Liver (tissue), 9 donors: ENCODE results near the gene CHN2. TPM values are rescaled to one million over a fixed set of nuclear protein-coding genes. Genes with fewer than 3 reads are reported as not detected.
A peak's percentile ranks its signal among the peaks of the same experiment; 100 is the strongest.

Source experiments
- DNase-seq: peaks from one replicate; pipeline ENCODE4 v3.0.0-alpha.2; 2017; ENCODE audit warnings: low spot score
- H3K27ac ChIP-seq, 2 donors: one replicate each; pipeline ENCODE4 v1.7.0; 2013; ENCODE audit warnings: inconsistent platforms in 2 of 2, low read length in 2 of 2, control low read depth in 1 of 2, low read depth in 1 of 2, mild to moderate bottlenecking in 1 of 2
- H3K27me3 ChIP-seq, 4 donors: one replicate each; pipeline versions ENCODE4 v1.6.1 to v1.7.0; 2013; ENCODE audit warnings: low read length in 3 of 4, inconsistent platforms in 1 of 4, mild to moderate bottlenecking in 1 of 4, moderate library complexity in 1 of 4; ENCODE audit not compliant: control insufficient read depth in 4 of 4, insufficient read depth in 4 of 4
- H3K36me3 ChIP-seq, 4 donors: one replicate each; pipeline versions ENCODE4 v1.6.1 to v1.7.0; 2013; ENCODE audit warnings: low read length in 3 of 4, mild to moderate bottlenecking in 3 of 4, low read depth in 1 of 4, moderate library complexity in 1 of 4; ENCODE audit not compliant: control insufficient read depth in 4 of 4, insufficient read depth in 3 of 4
- H3K4me1 ChIP-seq, 4 donors: one replicate each; pipeline versions ENCODE4 v1.6.1 to v1.7.0; 2013; ENCODE audit warnings: low read length in 3 of 4, mild to moderate bottlenecking in 3 of 4, moderate library complexity in 1 of 4; ENCODE audit not compliant: control insufficient read depth in 4 of 4, insufficient read depth in 4 of 4
- H3K4me3 ChIP-seq, 3 donors: one replicate each; pipeline versions ENCODE4 v1.6.1 to v1.7.0; 2013; ENCODE audit warnings: low read length in 3 of 3, control low read depth in 1 of 3, low read depth in 1 of 3, mild to moderate bottlenecking in 1 of 3
- H3K9ac ChIP-seq, 2 donors: one replicate each; pipeline ENCODE4 v1.7.0; 2013; ENCODE audit warnings: low read length in 2 of 2, mild to moderate bottlenecking in 2 of 2, moderate library complexity in 2 of 2, control low read depth in 1 of 2, low read depth in 1 of 2
- H3K9me3 ChIP-seq, 4 donors: one replicate each; pipeline versions ENCODE4 v1.6.1 to v1.7.0; 2013; ENCODE audit warnings: low read length in 3 of 4; ENCODE audit not compliant: control insufficient read depth in 4 of 4
- CTCF ChIP-seq: fragments of 150-350 bp; IDR thresholded peaks from 2 replicates; pipeline ENCODE4 v1.5.1; 2017; ENCODE audit warnings: improper control_type of control experiment, low read depth, low read length; ENCODE audit not compliant: missing input control
- EGR1 ChIP-seq, 2 donors: IDR thresholded peaks; 2 replicates each; pipeline ENCODE4 v1.6.1; 2016 to 2018; ENCODE audit warnings: antibody characterized with exemption in 2 of 2, low read depth in 2 of 2
- FOXA1 ChIP-seq: IDR thresholded peaks from 2 replicates; pipeline ENCODE4 v1.6.1; 2016; ENCODE audit warnings: antibody characterized with exemption
- FOXA2 ChIP-seq: IDR thresholded peaks from 2 replicates; pipeline ENCODE4 v1.6.1; 2016; ENCODE audit warnings: antibody characterized with exemption
- GABPA ChIP-seq, 2 donors: IDR thresholded peaks in 1 of 2; conservative IDR thresholded peaks in 1 of 2; 2 replicates each; pipeline ENCODE4 v1.6.1; 2016; ENCODE audit warnings: antibody characterized with exemption in 2 of 2, mild to moderate bottlenecking in 1 of 2, moderate library complexity in 1 of 2
- HNF4A ChIP-seq, 2 donors: conservative IDR thresholded peaks; 2 replicates each; pipeline ENCODE4 v1.6.1; 2016; ENCODE audit warnings: antibody characterized with exemption in 2 of 2, mild to moderate bottlenecking in 2 of 2
- HNF4G ChIP-seq: IDR thresholded peaks from 2 replicates; pipeline ENCODE4 v1.6.1; 2016; ENCODE audit warnings: antibody characterized with exemption
- JUND ChIP-seq, 2 donors: IDR thresholded peaks; 2 replicates each; pipeline ENCODE4 v1.6.1; 2016; ENCODE audit warnings: antibody characterized with exemption in 2 of 2
- NR2F2 ChIP-seq: IDR thresholded peaks from 2 replicates; pipeline ENCODE4 v1.6.1; 2016; ENCODE audit warnings: antibody characterized with exemption
- RAD21 ChIP-seq, 2 donors: IDR thresholded peaks; 2 replicates each; pipeline ENCODE4 v1.6.1; 2016; ENCODE audit warnings: antibody characterized with exemption in 2 of 2, mild to moderate bottlenecking in 2 of 2
- REST ChIP-seq: IDR thresholded peaks from 2 replicates; pipeline ENCODE4 v1.6.1; 2016; ENCODE audit warnings: antibody characterized with exemption, mild to moderate bottlenecking
- RXRA ChIP-seq, 2 donors: IDR thresholded peaks; 2 replicates each; pipeline ENCODE4 v1.6.1; 2017 to 2018; ENCODE audit warnings: antibody characterized with exemption in 2 of 2, mild to moderate bottlenecking in 1 of 2
- SP1 ChIP-seq: IDR thresholded peaks from 2 replicates; pipeline ENCODE4 v1.6.1; 2018; ENCODE audit warnings: antibody characterized with exemption, mild to moderate bottlenecking
- TAF1 ChIP-seq: conservative IDR thresholded peaks from 2 replicates; pipeline ENCODE4 v1.6.1; 2016; ENCODE audit warnings: antibody characterized with exemption, mild to moderate bottlenecking
- YY1 ChIP-seq: IDR thresholded peaks from 2 replicates; pipeline ENCODE4 v1.6.1; 2016; ENCODE audit warnings: antibody characterized with exemption, mild to moderate bottlenecking
- WGBS: extraction: QIAGEN DNeasy Blood & Tissue Kit; methylation state at CpG from one replicate; pipeline ENCODE4 v1.1.7; 2013; 5-methylcytosine and 5-hydroxymethylcytosine counted together
- polyA plus RNA-seq, 2 donors: library from polyadenylated mRNA; stranded (reverse) in 1 of 2; unstranded in 1 of 2; fragments of 200-250 nt in 1 of 2; fragments of >200 nt in 1 of 2; fragmentation: Nextera tagmentation in 1 of 2; extraction: Ambion mirVana in 1 of 2; gene quantifications; one replicate each; pipeline versions ENCODE4 v1.2.1 to v1.2.3, GENCODE V29; 2013 to 2015
- total RNA-seq, 2 donors: library from RNA; depleted of rRNA; stranded (reverse); fragments of >200 nt; gene quantifications; one replicate each; pipeline ENCODE4 v1.2.3, GENCODE V29; 2014
- TF ChIP-seq, protein P1 (sequence below): IDR thresholded peaks from 2 replicates; pipeline ENCODE4 v1.6.1; 2016; ENCODE audit warnings: antibody characterized with exemption
- TF ChIP-seq, protein P2 (sequence below): IDR thresholded peaks from 2 replicates; pipeline ENCODE4 v1.6.1; 2016; ENCODE audit warnings: antibody characterized with exemption
- TF ChIP-seq, protein P3 (sequence below): IDR thresholded peaks from 2 replicates; pipeline ENCODE4 v1.6.1; 2016; ENCODE audit warnings: antibody characterized with exemption
- donor health status: healthy.
- donor health status: healthy.
- donor health status: healthy.
- donor health status: healthy.
- donor health status: healthy.

CHN2 gene
- total and polyA plus RNA-seq, 4 donors, result 8.3 to 25.4 (median 17.8) TPM

- no peak overlapping the region for H3K9ac ChIP-seq
- TF ChIP-seq EGR1 (IDR thresholded peaks at IDR 0.05; ENCODE audit: low read depth in 2 of 2) (no peak), FOXA1 (no peak), NR2F2 (no peak), JUND (IDR thresholded peaks at IDR 0.05) (peak in 1 of 2 donors; percentile 25), REST (no peak), RAD21 (IDR thresholded peaks at IDR 0.05) (no peak), SP1 (peak; percentile 24), YY1 (peak; percentile 52), HNF4A (conservative IDR thresholded peaks at IDR 0.05) (peak; percentile 68 to 82), GABPA (IDR thresholded peaks at IDR 0.05 in 1 of 2, conservative IDR thresholded peaks at IDR 0.05 in 1 of 2) (no peak), HNF4G (peak; percentile 14), CTCF (no peak), RXRA (IDR thresholded peaks at IDR 0.05) (peak; percentile 28 to 30), FOXA2 (peak; percentile 9), TAF1 (no peak)
- TF ChIP-seq, protein P1, sequence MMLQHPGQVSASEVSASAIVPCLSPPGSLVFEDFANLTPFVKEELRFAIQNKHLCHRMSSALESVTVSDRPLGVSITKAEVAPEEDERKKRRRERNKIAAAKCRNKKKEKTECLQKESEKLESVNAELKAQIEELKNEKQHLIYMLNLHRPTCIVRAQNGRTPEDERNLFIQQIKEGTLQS, result no peak
- TF ChIP-seq, protein P2, sequence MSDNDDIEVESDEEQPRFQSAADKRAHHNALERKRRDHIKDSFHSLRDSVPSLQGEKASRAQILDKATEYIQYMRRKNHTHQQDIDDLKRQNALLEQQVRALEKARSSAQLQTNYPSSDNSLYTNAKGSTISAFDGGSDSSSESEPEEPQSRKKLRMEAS, result no peak
- TF ChIP-seq, protein P3, sequence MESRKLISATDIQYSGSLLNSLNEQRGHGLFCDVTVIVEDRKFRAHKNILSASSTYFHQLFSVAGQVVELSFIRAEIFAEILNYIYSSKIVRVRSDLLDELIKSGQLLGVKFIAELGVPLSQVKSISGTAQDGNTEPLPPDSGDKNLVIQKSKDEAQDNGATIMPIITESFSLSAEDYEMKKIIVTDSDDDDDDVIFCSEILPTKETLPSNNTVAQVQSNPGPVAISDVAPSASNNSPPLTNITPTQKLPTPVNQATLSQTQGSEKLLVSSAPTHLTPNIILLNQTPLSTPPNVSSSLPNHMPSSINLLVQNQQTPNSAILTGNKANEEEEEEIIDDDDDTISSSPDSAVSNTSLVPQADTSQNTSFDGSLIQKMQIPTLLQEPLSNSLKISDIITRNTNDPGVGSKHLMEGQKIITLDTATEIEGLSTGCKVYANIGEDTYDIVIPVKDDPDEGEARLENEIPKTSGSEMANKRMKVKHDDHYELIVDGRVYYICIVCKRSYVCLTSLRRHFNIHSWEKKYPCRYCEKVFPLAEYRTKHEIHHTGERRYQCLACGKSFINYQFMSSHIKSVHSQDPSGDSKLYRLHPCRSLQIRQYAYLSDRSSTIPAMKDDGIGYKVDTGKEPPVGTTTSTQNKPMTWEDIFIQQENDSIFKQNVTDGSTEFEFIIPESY, result no peak
- peak overlapping the region in 1 of 2 donors; percentile 32 for H3K27ac ChIP-seq
- no peak for DNase-seq
- peaks cover 7 to 23% (median 20%) of the 10 kb centered on the region in 4 donors for H3K4me1 ChIP-seq
- H3K27me3 ChIP-seq, result no peaks in the 10 kb centered on the region
- H3K4me3 ChIP-seq, result no peak overlapping the region
- WGBS, result 36% methylated on average over 1 of the region's 1 CpG
- no peaks in the 10 kb centered on the region for H3K9me3 ChIP-seq
- peaks cover 0 to 10% (median 4%) of the 10 kb centered on the region in 4 donors for H3K36me3 ChIP-seq
These were observed 301.9 kb downstream of the CHN2 start for GRCh38 chr7:29496355-29497020.
